GM19023 (cell line): ENCODE measurements around the gene AKR7A2.
"Not testable (repeated sequence)": the region's sequence is repeated elsewhere in the genome, so short reads cannot be mapped to it uniquely, and the experiment has no call there.

ENCODE experiments used
- ATAC-seq: cut with Tn5 transposase; IDR thresholded peaks from one replicate; pipeline ENCODE4 v1.9.1; 2021; ENCODE audit warnings: mild to moderate bottlenecking, moderate library complexity; ENCODE audit not compliant: unreplicated experiment

The AKR7A2 gene

DNA sequence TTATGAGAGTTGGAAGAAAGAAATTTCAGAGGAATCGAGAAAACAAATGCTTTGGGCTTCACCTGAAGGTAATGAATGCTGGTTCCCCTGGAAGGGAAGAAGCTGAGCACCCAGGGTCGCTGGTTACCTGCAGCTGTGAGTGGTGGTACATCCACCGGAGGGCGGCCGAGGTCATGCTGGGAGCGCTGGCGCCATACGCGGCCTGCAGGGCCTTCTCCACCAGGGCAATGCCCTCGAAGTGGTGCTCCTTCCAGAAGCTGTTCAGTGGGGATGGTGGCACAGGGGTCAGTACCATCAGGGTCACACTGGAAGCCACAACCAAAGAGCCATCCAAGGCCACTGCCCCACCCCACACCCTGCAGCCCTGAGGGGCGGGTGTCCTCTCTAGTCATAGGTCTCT is 43.5 kb downstream of the AKR7A2 start:
- no peak for ATAC-seq

DNA sequence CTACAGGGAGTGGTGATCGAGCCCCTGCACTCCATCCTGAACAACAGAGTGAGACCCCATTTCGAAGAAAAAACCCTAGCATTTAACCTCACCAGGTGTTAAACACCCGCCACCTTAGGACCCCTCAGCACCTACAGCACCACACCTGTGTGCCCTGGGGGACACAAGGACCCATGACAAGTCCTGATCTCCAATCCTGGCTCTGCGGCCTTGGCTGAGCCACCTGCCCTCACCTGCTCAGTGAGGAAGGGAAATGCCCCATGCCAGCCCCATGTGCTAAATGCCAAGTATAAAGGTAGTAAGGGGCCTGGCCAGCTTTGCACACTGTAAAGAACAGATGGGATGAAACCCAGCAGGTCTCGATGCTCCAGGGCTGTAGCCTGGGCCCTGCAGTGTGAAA is 49.2 kb downstream of the AKR7A2 start:
- no peak for ATAC-seq

DNA sequence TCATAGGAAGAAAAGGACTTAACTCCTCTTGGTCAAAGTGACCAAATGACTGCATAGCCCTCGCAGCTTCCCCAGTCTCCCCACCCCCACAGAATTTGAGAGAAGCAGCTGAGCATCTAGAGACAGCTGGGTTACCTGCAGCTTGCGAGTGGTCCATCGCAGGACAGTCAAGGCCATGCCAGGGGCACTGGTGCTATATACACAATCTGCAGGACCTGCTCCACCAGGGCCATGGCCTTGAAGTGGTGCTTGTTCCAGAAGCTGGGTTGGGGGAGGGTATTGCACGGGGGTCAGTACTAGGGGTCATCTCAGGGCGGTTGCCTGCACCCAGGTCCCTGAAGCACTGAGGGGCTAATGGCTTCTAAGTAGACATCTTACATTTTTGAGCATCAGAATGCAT is 49.9 kb downstream of the AKR7A2 start:
- no peak for ATAC-seq

DNA sequence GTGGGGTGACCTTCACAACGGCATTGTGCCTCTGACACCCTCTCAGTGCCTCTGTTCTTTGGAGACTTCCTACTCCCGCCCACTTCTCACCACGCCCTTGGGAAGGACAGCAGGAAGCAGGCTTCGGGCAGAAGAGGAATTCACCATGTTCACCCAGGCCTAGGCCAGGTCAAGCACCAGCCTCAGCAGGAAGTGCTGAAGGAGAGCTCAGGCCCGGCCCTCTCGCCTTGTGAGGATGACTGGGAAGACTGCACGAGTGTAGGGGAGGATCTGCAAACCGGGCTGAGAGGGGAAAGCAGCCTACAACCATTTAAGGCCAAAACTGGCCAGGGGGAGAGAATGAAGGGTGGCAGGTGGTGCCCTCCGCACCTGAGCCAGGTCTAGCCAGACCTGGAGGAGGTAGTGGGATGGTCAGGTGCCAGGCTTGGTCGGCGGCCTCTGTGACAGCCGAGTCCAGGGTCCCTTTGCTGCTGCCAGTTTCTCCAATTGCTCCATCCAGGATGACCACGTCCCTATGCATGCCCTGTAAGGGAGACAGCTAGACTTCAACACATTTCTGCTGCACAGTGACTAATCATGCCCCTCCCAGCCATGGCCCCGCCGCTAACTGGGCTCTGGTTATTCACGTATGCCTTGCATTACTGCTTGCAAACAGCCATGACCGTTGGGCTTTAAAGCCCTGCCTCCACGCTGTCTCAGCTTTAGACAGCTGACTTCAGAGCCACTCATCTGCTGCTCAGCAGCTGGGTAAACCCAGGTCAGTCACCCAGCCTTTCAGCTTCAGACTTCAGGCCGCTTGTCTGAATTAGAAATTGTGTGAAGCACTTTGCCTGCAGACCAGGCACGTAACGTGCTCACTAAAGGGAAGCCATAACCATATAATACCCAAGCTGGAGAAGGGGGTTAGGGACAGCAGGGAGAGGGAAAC is 51.5 kb downstream of the AKR7A2 start:
- no peak for ATAC-seq

DNA sequence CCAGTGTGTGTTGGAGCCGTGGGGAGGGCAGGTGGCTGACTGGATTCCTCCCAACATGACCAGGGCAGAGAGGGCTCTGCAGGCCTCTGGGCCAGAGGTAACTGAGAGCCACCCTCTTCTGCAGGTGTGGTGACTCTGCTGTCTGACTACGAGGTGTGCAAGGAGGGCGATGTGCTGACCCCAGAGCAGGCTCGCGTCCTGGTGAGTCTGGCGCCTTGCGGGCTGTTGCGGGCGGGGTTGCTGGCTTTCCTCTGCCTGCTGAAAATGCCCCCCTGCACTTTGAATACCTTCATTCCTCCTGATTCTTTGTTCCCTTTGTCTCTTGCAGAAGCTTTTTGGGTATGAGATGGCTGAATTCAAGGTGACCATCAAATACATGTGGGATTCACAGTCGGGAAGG is 53.6 kb downstream of the AKR7A2 start:
- no peak for ATAC-seq

DNA sequence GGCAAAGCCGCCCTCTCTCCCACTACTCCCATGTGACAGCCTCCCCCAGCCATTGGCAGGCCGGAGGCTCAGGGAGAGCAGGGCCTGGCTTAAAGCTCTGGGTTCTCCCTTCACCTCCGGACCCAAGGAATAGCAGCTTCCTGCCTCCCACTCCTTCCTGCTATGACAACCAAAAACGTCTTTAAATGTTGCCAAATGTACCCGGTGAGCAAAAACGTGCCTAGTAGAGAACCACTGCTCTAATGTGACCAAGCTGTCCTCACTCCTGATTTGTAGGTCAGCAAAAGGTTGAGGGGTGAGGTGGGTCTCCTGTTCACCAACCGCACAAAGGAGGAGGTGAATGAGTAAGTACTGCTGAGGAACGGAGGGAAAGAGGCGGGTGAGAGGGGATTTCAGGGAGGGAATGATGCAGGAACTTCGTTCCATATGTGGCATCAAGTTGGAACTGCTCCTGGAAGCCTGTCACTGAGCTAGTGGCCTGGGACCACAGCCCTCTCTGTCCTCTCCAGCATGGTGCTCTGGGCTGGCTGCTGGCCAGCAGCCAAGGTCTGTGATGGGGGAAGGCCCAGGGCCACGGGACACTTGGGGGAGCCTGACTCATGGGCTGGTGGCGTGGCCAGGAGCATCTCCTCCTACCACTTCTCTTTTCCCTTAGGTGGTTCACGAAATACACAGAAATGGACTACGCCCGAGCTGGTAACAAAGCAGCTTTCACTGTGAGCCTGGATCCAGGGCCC is 54.6 kb downstream of the AKR7A2 start:
- ATAC-seq = no peak

DNA sequence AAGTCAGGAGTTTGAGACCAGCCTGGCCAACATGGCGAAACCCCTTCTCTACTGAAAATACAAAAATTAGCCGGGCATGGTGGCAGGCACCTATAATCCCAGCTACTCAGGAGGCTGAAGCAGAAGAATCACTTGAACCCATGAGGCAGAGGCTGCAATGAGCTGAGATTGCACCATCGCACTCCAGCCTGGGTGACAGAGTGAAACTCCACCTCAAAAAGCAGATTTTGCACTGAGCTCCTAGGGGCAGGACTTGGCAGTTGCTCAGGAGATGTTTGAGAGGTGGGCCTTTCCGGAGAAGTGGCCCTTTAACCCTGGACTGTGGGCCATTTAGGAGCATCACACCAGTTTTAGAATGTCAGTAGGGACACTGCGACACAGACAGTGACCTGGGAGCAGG is 55.6 kb downstream of the AKR7A2 start:
- ATAC-seq = not testable (repeated sequence)

DNA sequence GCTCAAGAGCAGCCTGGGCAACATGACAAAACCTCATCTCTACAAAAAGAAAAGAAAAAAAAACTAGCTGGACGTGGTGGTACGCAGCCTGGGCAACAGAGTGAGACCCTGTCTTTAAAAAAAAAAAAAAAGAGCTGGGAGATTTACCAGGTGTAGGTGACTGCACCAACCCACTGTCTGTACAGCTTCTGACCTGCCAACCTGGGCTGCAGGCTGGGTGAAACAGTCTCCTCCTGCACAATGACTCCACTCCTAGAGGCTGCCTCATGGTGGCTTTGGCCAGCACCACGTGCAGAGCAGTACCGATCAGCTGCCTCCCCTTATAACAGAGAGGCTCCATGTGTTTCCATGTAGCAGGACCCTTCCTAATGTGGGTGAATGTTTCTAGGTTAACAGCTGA is 56.7 kb downstream of the AKR7A2 start:
- ATAC-seq = no peak

DNA sequence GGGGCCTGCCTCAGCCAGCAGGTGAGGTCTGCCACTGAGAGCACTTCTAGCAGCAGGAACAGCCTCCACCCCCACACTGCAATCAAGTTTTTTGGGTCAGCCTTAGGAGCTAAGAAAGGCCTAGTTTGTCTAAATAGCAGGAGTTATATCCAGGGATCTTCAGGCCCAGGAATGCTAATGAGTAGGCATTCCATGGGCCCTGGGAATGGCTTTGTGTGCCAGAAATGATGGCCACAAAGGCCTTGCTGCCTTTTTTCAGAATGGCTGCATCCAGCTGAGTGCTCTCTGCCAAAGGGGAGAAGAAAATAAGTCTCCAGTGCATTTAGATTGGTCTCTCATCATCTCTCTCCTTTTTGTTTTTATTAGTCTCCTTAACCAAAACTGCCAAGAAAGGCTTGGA is 57.5 kb downstream of the AKR7A2 start:
- ATAC-seq = no peak
